ENCODE data around the gene NUP160. TPM values are rescaled to one million over a fixed set of nuclear protein-coding genes. Genes with fewer than 3 reads are reported as not detected.

The NUP160 gene
- 32.5 and 43.9 TPM in 2 replicates for total RNA-seq

GRCh38 chr11:47847892-47848699, at the start of gene NUP160:
Gene NUP160 (minus strand): TSS chr11:47848350. CDS start chr11:47848318, 32 bp downstream.

Other genes with a start within 250 kb of the NUP160 start
- gene MTCH2, start 205.8 kb downstream of the NUP160 start, total RNA-seq: 70.1 and 76.6 TPM in 2 replicates
- gene AGBL2, start 133.0 kb downstream of the NUP160 start, total RNA-seq: 0.34 and 0.78 TPM in 2 replicates
- 63.9 and 65.7 TPM in 2 replicates for gene FNBP4, start 81.0 kb downstream of the NUP160 start, total RNA-seq
- gene PTPRJ, start 132.2 kb upstream of the NUP160 start, total RNA-seq: 2.4 and 8.1 TPM in 2 replicates

Data from nasal cavity respiratory epithelium epithelial cell of viscerocranial mucosa (primary cell).